DND-41 (cell line): ENCODE results near the gene KRTCAP2.
A peak's percentile ranks its signal among the peaks of the same experiment; 100 is the strongest.

ENCODE experiments used
- ATAC-seq: fragments of 200-7000 bp; cut with Tn5 transposase; 3 replicates; pipeline ENCODE4 v1.9.1; 2021; ENCODE audit warnings: low read depth; ENCODE audit not compliant: insufficient read depth
- DNase-seq: peaks from one replicate; pipeline ENCODE4 v3.0.0-alpha.2; 2020
- H2AFZ ChIP-seq: 2 replicates; pipeline ENCODE4 v1.6.0; 2012; ENCODE audit warnings: low read depth, low read length
- H3K27ac ChIP-seq: 2 replicates; pipeline ENCODE4 v1.5.1; 2012; ENCODE audit warnings: low read length, inconsistent platforms
- H3K27me3 ChIP-seq: fragments of 200-600 bp; sonication (generic); 2 replicates; pipeline ENCODE4 v1.6.0; 2012; ENCODE audit warnings: low read length, mild to moderate bottlenecking, inconsistent platforms; ENCODE audit not compliant: insufficient read depth, poor library complexity
- H3K36me3 ChIP-seq: 2 replicates; pipeline ENCODE4 v1.5.1; 2012; ENCODE audit warnings: low read length, inconsistent platforms; ENCODE audit not compliant: insufficient read depth
- H3K4me1 ChIP-seq: 2 replicates; pipeline ENCODE4 v1.5.1; 2012; ENCODE audit warnings: mild to moderate bottlenecking, low read length; ENCODE audit not compliant: insufficient read depth
- H3K4me2 ChIP-seq: 2 replicates; pipeline ENCODE4 v1.6.0; 2012; ENCODE audit warnings: mild to moderate bottlenecking, moderate library complexity, low read length, inconsistent platforms; ENCODE audit not compliant: insufficient read depth
- H3K4me3 ChIP-seq, 2 experiments: fragments of 200-600 bp in 1 of 2; shearing (Covaris generic) in 1 of 2; 2 replicates each; pipeline ENCODE4 v1.5.1; 2012 to 2016; ENCODE audit warnings: inconsistent platforms in 2 of 2, low read length in 2 of 2, mild to moderate bottlenecking in 2 of 2, low read depth in 1 of 2, moderate library complexity in 1 of 2
- H3K79me2 ChIP-seq: 2 replicates; pipeline ENCODE4 v1.6.0; 2012; ENCODE audit warnings: low read length, inconsistent platforms; ENCODE audit not compliant: insufficient read depth
- H3K9ac ChIP-seq: 2 replicates; pipeline ENCODE4 v1.6.0; 2012; ENCODE audit warnings: low read depth, mild to moderate bottlenecking, inconsistent platforms, low read length, moderate library complexity
- H3K9me3 ChIP-seq: 2 replicates; pipeline ENCODE4 v1.5.1; 2012; ENCODE audit warnings: low read length, moderate library complexity, mild to moderate bottlenecking, inconsistent platforms; ENCODE audit not compliant: insufficient read depth, severe bottlenecking
- H4K20me1 ChIP-seq: 2 replicates; pipeline ENCODE4 v1.6.0; 2012; ENCODE audit warnings: low read length; ENCODE audit not compliant: insufficient read depth
- CTCF ChIP-seq: IDR thresholded peaks from 2 replicates; pipeline ENCODE4 v1.5.1; 2012; ENCODE audit warnings: borderline replicate concordance, low read length, moderate library complexity, mild to moderate bottlenecking; ENCODE audit not compliant: poor library complexity, severe bottlenecking; ENCODE audit errors: extremely low read depth
- EZH2 ChIP-seq: IDR thresholded peaks from 3 replicates; pipeline ENCODE4 v1.6.1; 2012; ENCODE audit warnings: borderline replicate concordance, low read depth, mild to moderate bottlenecking, moderate library complexity, low read length, inconsistent platforms; ENCODE audit not compliant: severe bottlenecking

KRTCAP2 gene

GRCh38 chr1:155128755-155129473 lies 44.2 kb downstream of the KRTCAP2 start:
- Histone ChIP-seq H3K4me1 (peaks cover 29% of the 10 kb centered on the region), H3K79me2 (no peaks in the 10 kb centered on the region), H2AFZ (no peak overlapping the region), H3K27me3 (peaks cover 41% of the 10 kb centered on the region), H3K36me3 (no peaks in the 10 kb centered on the region), H3K9ac (no peak overlapping the region), H3K9me3 (no peaks in the 10 kb centered on the region), H3K27ac (no peak overlapping the region), H4K20me1 (0 out of 2 replicates have a peak, but pooled peaks cover 2% of the 10 kb centered on the region), H3K4me2 (peak overlapping the region; percentile 80), H3K4me3 (peak overlapping the region in 1 of 2 experiments; percentile 54; a peak in 1 of 4 replicates)
- no peak for TF ChIP-seq CTCF
- TF ChIP-seq EZH2: no peak
- ATAC-seq (no peak), DNase-seq (no peak)

- Histone ChIP-seq H2AFZ (peak overlapping the region; percentile 51), H4K20me1 (0 out of 2 replicates have a peak, but pooled peaks cover 2% of the 10 kb centered on the region), H3K36me3 (no peaks in the 10 kb centered on the region), H3K79me2 (no peaks in the 10 kb centered on the region), H3K27me3 (peaks cover 41% of the 10 kb centered on the region), H3K27ac (no peak overlapping the region), H3K9me3 (no peaks in the 10 kb centered on the region), H3K4me1 (peaks cover 29% of the 10 kb centered on the region), H3K4me3 (peak overlapping the region in 1 of 2 experiments; percentile 54; a peak in 2 of 4 replicates), H3K9ac (peak overlapping the region; percentile 47), H3K4me2 (peak overlapping the region; percentile 80)
- TF ChIP-seq EZH2: peak; percentile 90
- TF ChIP-seq CTCF: no peak
- ATAC-seq: 0 out of 3 replicates have a peak, but pooled peaks have one; percentile 8
- DNase-seq: no peak
These were observed 44.9 kb downstream of the KRTCAP2 start for GRCh38 chr1:155127967-155128754.

GRCh38 chr1:155127105-155127966 lies 45.8 kb downstream of the KRTCAP2 start, which contains the start of gene EFNA1:
TSS of gene EFNA1 (plus strand) at chr1:155127876. CDS start at chr1:155127978, 102 bp downstream.
- 0 out of 2 replicates have a peak, but pooled peaks cover 2% of the 10 kb centered on the region for H4K20me1 ChIP-seq
- no peaks in the 10 kb centered on the region for H3K36me3 ChIP-seq
- no peak within 1 kb of the TSS for H3K27ac ChIP-seq
- H3K9me3 ChIP-seq: no peaks in the 10 kb centered on the region
- H3K4me2 ChIP-seq: peak within 1 kb of the TSS; percentile 80
- H3K27me3 ChIP-seq: peaks cover 41% of the 10 kb centered on the region
- ATAC-seq (peak; percentile 70), DNase-seq (peak; percentile 52)
- H3K4me3 ChIP-seq: peak within 1 kb of the TSS in 1 of 2 experiments; percentile 54; a peak in 2 of 4 replicates
- peaks cover 29% of the 10 kb centered on the region for H3K4me1 ChIP-seq
- TF ChIP-seq EZH2: peak; percentile 100
- TF ChIP-seq CTCF: no peak
- peak within 1 kb of the TSS; percentile 47 for H3K9ac ChIP-seq
- H2AFZ ChIP-seq: peak within 1 kb of the TSS; percentile 51
- no peaks in the 10 kb centered on the region for H3K79me2 ChIP-seq
